Endothelial cell (in vitro differentiated cells): Measurements from ENCODE around the gene PIP5K1B. TPM values are rescaled to one million over a fixed set of nuclear protein-coding genes. Genes with fewer than 3 reads are reported as not detected.

Source experiments
- DNase-seq: peaks from one replicate; pipeline ENCODE4 v3.0.0; 2021; ENCODE audit warnings: low spot score
- H3K27ac Mint-ChIP-seq: one replicate; pipeline ENCODE4 v1.8.0; 2021; ENCODE audit warnings: mixed read lengths, inconsistent platforms; ENCODE audit not compliant: unreplicated experiment
- H3K27me3 Mint-ChIP-seq: one replicate; pipeline ENCODE4 v1.8.0; 2021; ENCODE audit warnings: mild to moderate bottlenecking, moderate library complexity, mixed read lengths, inconsistent platforms; ENCODE audit not compliant: unreplicated experiment
- H3K36me3 Mint-ChIP-seq: one replicate; pipeline ENCODE4 v1.8.0; 2021; ENCODE audit warnings: mild to moderate bottlenecking, low read depth, mixed read lengths, inconsistent platforms; ENCODE audit not compliant: unreplicated experiment
- H3K4me1 Mint-ChIP-seq: one replicate; pipeline ENCODE4 v1.8.0; 2021; ENCODE audit warnings: mild to moderate bottlenecking, mixed read lengths, inconsistent platforms; ENCODE audit not compliant: unreplicated experiment
- H3K4me3 Mint-ChIP-seq: one replicate; pipeline ENCODE4 v1.8.0; 2021; ENCODE audit warnings: mild to moderate bottlenecking, mixed read lengths, inconsistent platforms; ENCODE audit not compliant: unreplicated experiment
- H3K9me3 Mint-ChIP-seq: one replicate; pipeline ENCODE4 v1.8.0; 2021; ENCODE audit warnings: mixed read lengths, inconsistent platforms; ENCODE audit not compliant: unreplicated experiment
- total RNA-seq: library from RNA; stranded (reverse); fragmentation: NEBNext Ultra II Directional; extraction: Animal tissue kit (Norgen Biotek cat#: 25700); gene quantifications from one replicate; pipeline ENCODE4 v1.2.1, GENCODE V29; 2021; ENCODE audit not compliant: unreplicated experiment
- TF ChIP-seq, protein P1 (sequence below): fragments of 200-600 bp; sonication (generic); IDR thresholded peaks from one replicate; pipeline ENCODE4 v1.5.0; 2021; ENCODE audit warnings: antibody characterized with exemption; ENCODE audit not compliant: unreplicated experiment

The PIP5K1B gene
- total RNA-seq, 1 donor from 2014 or later = 1.8 TPM

GRCh38 chr9:68933434-68934328 lies 228.6 kb downstream of the PIP5K1B start:
- DNase-seq = no peak
- TF ChIP-seq, protein P1, sequence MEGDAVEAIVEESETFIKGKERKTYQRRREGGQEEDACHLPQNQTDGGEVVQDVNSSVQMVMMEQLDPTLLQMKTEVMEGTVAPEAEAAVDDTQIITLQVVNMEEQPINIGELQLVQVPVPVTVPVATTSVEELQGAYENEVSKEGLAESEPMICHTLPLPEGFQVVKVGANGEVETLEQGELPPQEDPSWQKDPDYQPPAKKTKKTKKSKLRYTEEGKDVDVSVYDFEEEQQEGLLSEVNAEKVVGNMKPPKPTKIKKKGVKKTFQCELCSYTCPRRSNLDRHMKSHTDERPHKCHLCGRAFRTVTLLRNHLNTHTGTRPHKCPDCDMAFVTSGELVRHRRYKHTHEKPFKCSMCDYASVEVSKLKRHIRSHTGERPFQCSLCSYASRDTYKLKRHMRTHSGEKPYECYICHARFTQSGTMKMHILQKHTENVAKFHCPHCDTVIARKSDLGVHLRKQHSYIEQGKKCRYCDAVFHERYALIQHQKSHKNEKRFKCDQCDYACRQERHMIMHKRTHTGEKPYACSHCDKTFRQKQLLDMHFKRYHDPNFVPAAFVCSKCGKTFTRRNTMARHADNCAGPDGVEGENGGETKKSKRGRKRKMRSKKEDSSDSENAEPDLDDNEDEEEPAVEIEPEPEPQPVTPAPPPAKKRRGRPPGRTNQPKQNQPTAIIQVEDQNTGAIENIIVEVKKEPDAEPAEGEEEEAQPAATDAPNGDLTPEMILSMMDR = no peak
- H3K27me3 Mint-ChIP-seq = no peaks in the 10 kb centered on the region
- no peak overlapping the region for H3K27ac Mint-ChIP-seq
- H3K9me3 Mint-ChIP-seq = no peaks in the 10 kb centered on the region
- no peak overlapping the region for H3K4me3 Mint-ChIP-seq
- H3K36me3 Mint-ChIP-seq = peaks cover 3% of the 10 kb centered on the region
- no peaks in the 10 kb centered on the region for H3K4me1 Mint-ChIP-seq

- Mint-ChIP-seq H3K4me1 (no peaks in the 10 kb centered on the region), H3K4me3 (no peak overlapping the region)
Measured at GRCh38 chr9:68934329-68934644, 229.2 kb downstream of the PIP5K1B start.

DNA sequence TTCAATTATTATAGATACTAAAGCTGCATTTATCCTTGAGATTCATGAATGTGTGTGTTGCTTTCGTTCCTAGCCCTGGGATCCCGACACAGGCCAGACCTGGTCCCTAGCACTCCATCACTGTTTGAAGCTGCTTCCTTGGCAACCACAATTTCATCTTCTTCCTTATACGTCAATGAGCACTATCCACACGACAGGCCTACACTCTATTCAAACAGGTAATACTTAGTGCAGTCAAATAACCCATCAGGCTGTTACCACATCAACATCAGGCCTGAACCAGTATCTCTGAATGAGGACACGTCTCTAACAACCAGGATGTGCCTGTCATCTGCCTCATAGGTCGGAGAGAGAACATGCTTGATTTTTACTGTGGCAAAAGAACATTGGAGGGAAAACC lies 235.5 kb downstream of the PIP5K1B start:
- Mint-ChIP-seq H3K27me3 (peaks cover 2% of the 10 kb centered on the region), H3K4me1 (no peaks in the 10 kb centered on the region), H3K4me3 (no peak overlapping the region), H3K36me3 (no peaks in the 10 kb centered on the region), H3K9me3 (no peaks in the 10 kb centered on the region), H3K27ac (no peak overlapping the region)
- TF ChIP-seq, protein P1 = no peak
- no peak for DNase-seq

More at GRCh38 chr9:68934329-68934644, 229.2 kb downstream of the PIP5K1B start:
- no peak for DNase-seq
- no peaks in the 10 kb centered on the region for H3K27me3 Mint-ChIP-seq
- no peaks in the 10 kb centered on the region for H3K9me3 Mint-ChIP-seq
- no peak overlapping the region for H3K27ac Mint-ChIP-seq
- H3K36me3 Mint-ChIP-seq = peaks cover 3% of the 10 kb centered on the region
- TF ChIP-seq, protein P1 = no peak

DNA sequence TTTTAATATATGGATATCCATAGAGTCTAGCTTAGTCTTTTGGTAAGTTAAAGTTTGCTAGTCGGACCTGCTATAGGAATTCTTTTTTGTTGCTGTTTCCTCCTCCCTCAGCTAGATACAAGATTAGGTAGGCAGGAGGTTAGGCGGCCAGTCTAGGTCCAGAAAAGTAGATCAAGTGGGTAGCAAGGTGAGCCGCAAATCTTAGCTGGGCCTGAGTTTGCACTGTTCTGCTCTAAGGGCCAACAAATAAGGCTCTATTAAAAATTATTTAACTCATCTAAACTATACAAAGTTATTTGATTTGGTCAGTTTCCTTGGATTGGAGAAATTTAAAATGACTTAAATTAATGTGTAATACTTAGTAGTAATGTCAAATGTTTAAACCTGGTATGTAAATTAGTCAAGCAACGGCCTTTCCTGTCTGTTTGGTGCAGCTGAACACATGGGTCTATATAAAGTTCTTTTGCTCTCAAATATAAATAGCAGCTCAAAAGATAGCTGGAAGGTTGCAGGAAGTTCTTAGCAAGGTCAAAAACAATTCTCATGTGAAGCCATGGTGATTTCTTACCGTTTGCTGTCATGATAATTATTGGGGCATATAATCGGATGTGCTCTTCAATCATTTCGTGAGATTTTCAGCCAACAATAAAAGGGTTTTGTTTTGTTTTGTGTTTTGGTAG lies 236.9 kb downstream of the PIP5K1B start:
- no peak for DNase-seq
- Mint-ChIP-seq H3K36me3 (no peaks in the 10 kb centered on the region), H3K4me3 (no peak overlapping the region), H3K9me3 (no peaks in the 10 kb centered on the region), H3K4me1 (peaks cover 4% of the 10 kb centered on the region), H3K27me3 (peaks cover 2% of the 10 kb centered on the region), H3K27ac (no peak overlapping the region)
- TF ChIP-seq, protein P1 = no peak

DNA sequence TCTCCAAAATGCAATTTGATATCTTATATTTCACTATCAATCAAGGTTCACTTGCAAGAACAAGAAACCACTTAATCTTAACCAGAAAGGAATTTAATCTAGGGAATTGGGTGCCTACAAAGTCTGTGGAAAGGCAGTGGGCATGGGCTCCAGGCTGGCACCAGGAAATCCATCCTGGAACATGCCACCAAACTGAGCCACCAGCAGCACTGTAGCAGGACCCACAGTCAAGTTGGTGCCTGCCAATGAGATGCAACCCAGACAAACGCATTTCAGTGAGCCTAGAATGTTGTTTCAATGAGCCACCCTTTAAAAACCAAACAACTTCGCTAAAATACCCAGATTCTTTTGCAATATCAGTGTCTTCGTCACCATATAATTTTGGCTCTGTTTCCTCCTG lies 237.8 kb downstream of the PIP5K1B start:
- Mint-ChIP-seq H3K4me1 (peaks cover 11% of the 10 kb centered on the region), H3K27ac (no peak overlapping the region), H3K27me3 (peaks cover 2% of the 10 kb centered on the region), H3K4me3 (no peak overlapping the region), H3K9me3 (no peaks in the 10 kb centered on the region), H3K36me3 (no peaks in the 10 kb centered on the region)
- TF ChIP-seq, protein P1 = no peak
- DNase-seq = no peak
